Sigmoid colon (tissue), 7 donors: ENCODE results near the gene WBP11. TPM values are rescaled to one million over a fixed set of nuclear protein-coding genes. Genes with fewer than 3 reads are reported as not detected.

Experiments used
- DNase-seq: peaks from one replicate; pipeline ENCODE4 v3.0.0-alpha.2; 2019
- H3K27ac ChIP-seq, 4 donors: fragments of 200-600 bp; sonication (generic); one replicate each; pipeline ENCODE4 v1.5.1; 2016 to 2019; ENCODE audit warnings: mild to moderate bottlenecking in 1 of 4
- H3K27me3 ChIP-seq, 3 donors: fragments of 200-600 bp; sonication (generic); one replicate each; pipeline ENCODE4 v1.5.1; 2019; ENCODE audit warnings: mild to moderate bottlenecking in 1 of 3
- H3K36me3 ChIP-seq, 4 donors: fragments of 200-600 bp; sonication (generic); one replicate each; pipeline ENCODE4 v1.5.1; 2016 to 2019
- H3K4me1 ChIP-seq, 4 donors: fragments of 200-600 bp; sonication (generic); one replicate each; pipeline ENCODE4 v1.5.1; 2017 to 2019
- H3K4me3 ChIP-seq, 4 donors: fragments of 200-600 bp; sonication (generic); one replicate each; pipeline ENCODE4 v1.5.1; 2017 to 2019; ENCODE audit warnings: mild to moderate bottlenecking in 2 of 4, moderate library complexity in 1 of 4
- H3K9me3 ChIP-seq, 4 donors: fragments of 200-600 bp in 3 of 4; sonication (generic) in 3 of 4; one replicate each; pipeline versions ENCODE4 v1.5.1 to v1.6.1; 2013 to 2019
- EP300 ChIP-seq, 4 donors: sonication (generic); formaldehyde crosslinking; IDR thresholded peaks; one replicate each; pipeline ENCODE4 v1.6.1; 2017; ENCODE audit warnings: antibody characterized with exemption in 4 of 4
- POLR2A ChIP-seq, 2 donors: fragments of 450-650 bp; IDR thresholded peaks; one replicate each; pipeline ENCODE4 v1.6.1; 2016; ENCODE audit warnings: antibody characterized with exemption in 2 of 2, mild to moderate bottlenecking in 2 of 2, moderate library complexity in 2 of 2
- POLR2AphosphoS5 ChIP-seq, 4 donors: sonication (generic); formaldehyde crosslinking; IDR thresholded peaks; one replicate each; pipeline ENCODE4 v1.6.1; 2017; ENCODE audit warnings: antibody characterized with exemption in 4 of 4
- WGBS, 2 donors: extraction: QIAGEN DNeasy Blood & Tissue Kit; methylation state at CpG; one replicate each; pipeline ENCODE4 v1.1.7; 2013; 5-methylcytosine and 5-hydroxymethylcytosine counted together
- intact Hi-C: fragments of 100-400 bp; cut with DNase I; formaldehyde crosslinking; loops from one replicate; pipeline ENCODE4 v1.15.1; 2023
- polyA plus RNA-seq, 3 donors: library from polyadenylated mRNA; stranded (reverse); fragments of 200-250 nt; gene quantifications; one replicate each; pipeline ENCODE4 v1.2.3, GENCODE V29; 2013
- total RNA-seq, 4 donors: library from RNA; depleted of rRNA; stranded (reverse); fragments of >200 nt; gene quantifications; one replicate each; pipeline ENCODE4 v1.1.0, GENCODE V29; 2016
- TF ChIP-seq, protein P1 (sequence below), 4 experiments: fragments of 450-650 bp in 3 of 4; fragments of 200-600 bp in 1 of 4; IDR thresholded peaks; one replicate each; pipeline ENCODE4 v1.5.1; 2016 to 2019; ENCODE audit warnings: antibody characterized with exemption in 4 of 4, mild to moderate bottlenecking in 3 of 4, moderate library complexity in 2 of 4
- donor health status: healthy with polysubstance abuse.
- donor health status: Bipolar disorder and iron deficiency.
- donor health status: healthy.

WBP11 gene
- total and polyA plus RNA-seq, 7 donors: 13.2 to 24.1 (median 16.6) TPM

DNA sequence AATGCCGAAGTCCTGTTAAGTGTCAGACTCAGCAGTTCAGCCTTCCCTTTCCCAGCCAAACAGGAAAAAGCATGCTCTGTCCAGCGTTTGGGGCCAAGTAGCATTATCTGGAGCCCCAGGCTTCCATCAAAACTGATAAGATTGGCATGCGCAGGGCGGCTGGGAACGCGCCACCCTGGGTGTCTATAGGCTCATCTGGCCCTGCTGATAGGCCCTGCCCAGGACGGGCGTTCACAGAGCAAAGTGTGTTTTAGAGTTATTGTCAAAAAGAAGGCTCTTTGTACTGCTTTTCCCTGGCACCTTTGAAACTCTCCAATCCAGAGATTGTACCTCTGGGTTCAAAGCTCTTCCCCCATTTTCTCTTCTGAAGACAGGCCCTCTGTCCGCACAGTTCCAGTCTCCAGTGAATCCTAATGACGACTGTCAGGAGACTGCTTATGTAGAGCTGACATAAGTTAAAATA, 40.2 kb upstream of the WBP11 start, which contains the start of gene ART4:
ART4 (minus strand) TSS at position 102 of the 463 bp plus-strand sequence. CDS start 413 bp downstream, outside the sequence.
- peaks cover 0 to 35% (median 29%) of the 10 kb centered on the region in 4 donors for H3K4me1 ChIP-seq
- 81 to 85% methylated on average over 10 of the region's 10 CpGs for WGBS, 2 donors
- TF ChIP-seq EP300 (IDR thresholded peaks at IDR 0.05) (no peak), POLR2A (IDR thresholded peaks at IDR 0.05) (no peak), POLR2AphosphoS5 (IDR thresholded peaks at IDR 0.05) (no peak)
- TF ChIP-seq, protein P1, sequence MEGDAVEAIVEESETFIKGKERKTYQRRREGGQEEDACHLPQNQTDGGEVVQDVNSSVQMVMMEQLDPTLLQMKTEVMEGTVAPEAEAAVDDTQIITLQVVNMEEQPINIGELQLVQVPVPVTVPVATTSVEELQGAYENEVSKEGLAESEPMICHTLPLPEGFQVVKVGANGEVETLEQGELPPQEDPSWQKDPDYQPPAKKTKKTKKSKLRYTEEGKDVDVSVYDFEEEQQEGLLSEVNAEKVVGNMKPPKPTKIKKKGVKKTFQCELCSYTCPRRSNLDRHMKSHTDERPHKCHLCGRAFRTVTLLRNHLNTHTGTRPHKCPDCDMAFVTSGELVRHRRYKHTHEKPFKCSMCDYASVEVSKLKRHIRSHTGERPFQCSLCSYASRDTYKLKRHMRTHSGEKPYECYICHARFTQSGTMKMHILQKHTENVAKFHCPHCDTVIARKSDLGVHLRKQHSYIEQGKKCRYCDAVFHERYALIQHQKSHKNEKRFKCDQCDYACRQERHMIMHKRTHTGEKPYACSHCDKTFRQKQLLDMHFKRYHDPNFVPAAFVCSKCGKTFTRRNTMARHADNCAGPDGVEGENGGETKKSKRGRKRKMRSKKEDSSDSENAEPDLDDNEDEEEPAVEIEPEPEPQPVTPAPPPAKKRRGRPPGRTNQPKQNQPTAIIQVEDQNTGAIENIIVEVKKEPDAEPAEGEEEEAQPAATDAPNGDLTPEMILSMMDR (IDR thresholded peaks at IDR 0.05): no peak
- H3K36me3 ChIP-seq: no peaks in the 10 kb centered on the region
- intact Hi-C loops: loop anchor here (2.0 to 10.0 kb wide), 4 partner anchors 49 to 741 kb away; no protein-coding TSS in a partner anchor
- H3K9me3 ChIP-seq: no peaks in the 10 kb centered on the region
- no peak within 1 kb of the TSS for H3K4me3 ChIP-seq
- H3K27ac ChIP-seq: peak within 1 kb of the TSS; percentile 58 to 65 (median 60)
- no peaks in the 10 kb centered on the region for H3K27me3 ChIP-seq
- no peak for DNase-seq

DNA sequence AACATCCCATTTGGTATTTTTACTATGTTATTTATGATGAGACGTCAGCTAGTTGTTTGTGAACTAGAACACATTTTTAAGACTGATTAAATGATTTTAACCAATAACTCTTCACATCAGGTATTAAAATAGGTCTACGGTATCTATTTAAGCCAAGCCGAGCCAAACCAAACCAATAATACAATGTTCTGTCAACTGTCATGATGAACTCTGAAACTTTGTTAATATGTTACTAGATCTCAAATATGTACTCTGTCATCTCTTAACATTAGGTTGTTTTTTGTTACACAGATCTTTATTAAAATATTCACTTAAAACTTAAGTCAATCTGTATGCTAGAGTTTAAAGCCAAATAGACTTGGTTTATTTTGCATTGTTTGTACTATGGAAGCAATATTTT, 39.0 kb upstream of the WBP11 start:
- 15 to 69% methylated on average over 3 of the region's 3 CpGs for WGBS, 2 donors

DNA sequence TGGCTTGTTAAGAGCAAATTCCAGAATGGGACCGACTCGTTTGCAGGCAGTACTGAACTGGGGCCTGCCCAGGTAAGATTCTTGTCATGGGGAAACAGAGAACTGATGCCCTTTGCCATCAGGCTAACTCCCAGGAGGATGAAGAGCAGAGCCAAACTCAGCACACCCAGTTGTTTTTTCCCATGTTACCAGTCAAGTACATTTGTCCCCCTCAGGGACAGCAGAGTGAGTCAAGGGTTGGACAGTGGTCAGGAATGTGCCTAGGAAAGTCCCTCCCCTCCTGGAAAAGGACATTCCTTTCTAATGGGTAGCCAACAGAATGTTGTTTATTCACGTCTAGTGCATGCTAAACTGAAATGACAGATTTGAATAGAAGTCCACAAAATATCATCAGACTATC, 38.5 kb upstream of the WBP11 start:
- peak; percentile 83 for DNase-seq
- no peaks in the 10 kb centered on the region for H3K9me3 ChIP-seq
- WGBS, 2 donors: 74 to 76% methylated on average over 3 of the region's 3 CpGs
- H3K4me1 ChIP-seq: peaks cover 0 to 31% (median 28%) of the 10 kb centered on the region in 4 donors
- TF ChIP-seq, protein P1 (IDR thresholded peaks at IDR 0.05): no peak
- TF ChIP-seq POLR2A (IDR thresholded peaks at IDR 0.05): no peak
- TF ChIP-seq EP300 (IDR thresholded peaks at IDR 0.05): peak in 2 of 4 donors; percentile 36 to 53
- TF ChIP-seq POLR2AphosphoS5 (IDR thresholded peaks at IDR 0.05): peak; percentile 27 to 68 (median 64)
- intact Hi-C loops: loop anchor here (2.0 to 10.0 kb wide), 4 partner anchors 51 to 743 kb away; no protein-coding TSS in a partner anchor
- no peaks in the 10 kb centered on the region for H3K27me3 ChIP-seq
- no peak overlapping the region for H3K4me3 ChIP-seq
- H3K27ac ChIP-seq: peak overlapping the region; percentile 58 to 65 (median 60)
- H3K36me3 ChIP-seq: no peaks in the 10 kb centered on the region

More for the DNA sequence above, 39.0 kb upstream of the WBP11 start:
- no peak for DNase-seq
- H3K27me3 ChIP-seq: no peaks in the 10 kb centered on the region
- H3K4me1 ChIP-seq: peaks cover 0 to 35% (median 29%) of the 10 kb centered on the region in 4 donors
- peak overlapping the region; percentile 58 to 65 (median 60) for H3K27ac ChIP-seq
- no peak for TF ChIP-seq POLR2A (IDR thresholded peaks at IDR 0.05)
- TF ChIP-seq EP300 (IDR thresholded peaks at IDR 0.05): no peak
- no peak for TF ChIP-seq POLR2AphosphoS5 (IDR thresholded peaks at IDR 0.05)
- TF ChIP-seq, protein P1 (IDR thresholded peaks at IDR 0.05): no peak
- no peaks in the 10 kb centered on the region for H3K9me3 ChIP-seq
- no peaks in the 10 kb centered on the region for H3K36me3 ChIP-seq
- H3K4me3 ChIP-seq: no peak overlapping the region
- intact Hi-C loops: loop anchor here (2.0 to 10.0 kb wide), 4 partner anchors 50 to 742 kb away; no protein-coding TSS in a partner anchor

DNA sequence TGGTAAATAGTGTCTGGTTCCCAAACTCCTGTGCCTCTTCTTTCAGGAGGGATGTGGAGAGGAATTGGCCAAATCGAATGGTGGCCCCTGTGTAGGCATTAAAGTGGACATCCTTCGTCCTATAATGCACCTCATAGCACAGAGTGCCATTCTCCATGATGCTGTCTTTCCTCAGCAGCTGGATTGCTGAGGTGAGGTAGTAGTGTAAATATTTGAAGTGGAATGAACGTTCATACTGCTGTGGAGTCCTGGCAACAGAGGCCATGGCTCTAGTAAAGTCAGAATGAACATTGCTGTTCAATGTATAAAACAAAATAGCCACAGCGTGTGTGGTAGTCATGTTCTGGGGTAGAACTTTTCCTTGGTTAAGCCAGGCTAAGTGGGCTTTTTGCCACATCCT, 37.3 kb upstream of the WBP11 start:
- TF ChIP-seq POLR2A (IDR thresholded peaks at IDR 0.05): no peak
- TF ChIP-seq POLR2AphosphoS5 (IDR thresholded peaks at IDR 0.05): no peak
- TF ChIP-seq, protein P1 (IDR thresholded peaks at IDR 0.05): no peak
- no peak for TF ChIP-seq EP300 (IDR thresholded peaks at IDR 0.05)
- Histone ChIP-seq H3K4me1 (peaks cover 0 to 29% (median 16%) of the 10 kb centered on the region in 4 donors), H3K4me3 (no peak overlapping the region), H3K36me3 (no peaks in the 10 kb centered on the region), H3K27ac (peak overlapping the region in 1 of 4 donors; percentile 65), H3K9me3 (no peaks in the 10 kb centered on the region), H3K27me3 (no peaks in the 10 kb centered on the region)
- no peak for DNase-seq
- intact Hi-C loops: loop anchor here (10.0 kb wide), 3 partner anchors 304 to 744 kb away; no protein-coding TSS in a partner anchor
- WGBS, 2 donors: 32 to 74% methylated on average over 4 of the region's 4 CpGs
